HCT116 (cell line): Measurements from ENCODE around the gene SVIL.

Source experiments
- CEBPB ChIP-seq: IDR thresholded peaks from 2 replicates; pipeline ENCODE4 v1.6.1; 2012; ENCODE audit warnings: low read depth
- CTCF ChIP-seq, 3 experiments: fragments of 200-600 bp in 1 of 3; sonication (generic) in 1 of 3; IDR thresholded peaks in 2 of 3; conservative IDR thresholded peaks in 1 of 3; 2 replicates each; pipeline ENCODE4 v1.5.1; 2012 to 2017; ENCODE audit warnings: low read depth in 2 of 3, low read length in 2 of 3, antibody characterized with exemption in 1 of 3, borderline replicate concordance in 1 of 3, control low read depth in 1 of 3, mild to moderate bottlenecking in 1 of 3, mixed read lengths in 1 of 3, mixed run types in 1 of 3, moderate library complexity in 1 of 3; ENCODE audit not compliant: insufficient read depth in 1 of 3
- ELF1 ChIP-seq: IDR thresholded peaks from 2 replicates; pipeline ENCODE4 v1.6.1; 2012; ENCODE audit warnings: low read depth, borderline replicate concordance
- EZH2 ChIP-seq: fragments of 200-600 bp; sonication (generic); IDR thresholded peaks from 2 replicates; pipeline ENCODE4 v1.6.1; 2017; ENCODE audit warnings: antibody characterized with exemption, mixed run types
- EZH2phosphoT487 ChIP-seq: fragments of 200-600 bp; IDR thresholded peaks from 2 replicates; pipeline ENCODE4 v1.6.1; 2018; ENCODE audit warnings: antibody characterized with exemption, borderline replicate concordance
- FOSL1 ChIP-seq: IDR thresholded peaks from 2 replicates; pipeline ENCODE4 v1.6.1; 2012; ENCODE audit warnings: low read depth
- POLR2A ChIP-seq: IDR thresholded peaks from 2 replicates; pipeline ENCODE4 v1.7.0; 2011; ENCODE audit warnings: borderline replicate concordance; ENCODE audit not compliant: insufficient read depth, insufficient read length; ENCODE audit errors: extremely low read depth
- RAD21 ChIP-seq: IDR thresholded peaks from 2 replicates; pipeline ENCODE4 v1.6.1; 2012; ENCODE audit warnings: low read depth, mild to moderate bottlenecking
- REST ChIP-seq: IDR thresholded peaks from 2 replicates; pipeline ENCODE4 v1.6.1; 2012; ENCODE audit warnings: low read depth
- SIN3A ChIP-seq: IDR thresholded peaks from 2 replicates; pipeline ENCODE4 v1.6.1; 2012; ENCODE audit warnings: low read depth
- YY1 ChIP-seq: IDR thresholded peaks from 2 replicates; pipeline ENCODE4 v1.6.1; 2011; ENCODE audit warnings: low read length, low read depth, moderate library complexity, mild to moderate bottlenecking; ENCODE audit not compliant: insufficient replicate concordance; ENCODE audit errors: extremely low read depth
- ZNF274 ChIP-seq: fragments of 200-500 bp; sonication (Bioruptor generic); IDR thresholded peaks from 2 replicates; pipeline ENCODE4 v1.6.1; 2014; ENCODE audit warnings: mild to moderate bottlenecking, low read depth, low read length, inconsistent platforms

- no peak for TF ChIP-seq ELF1
- TF ChIP-seq CTCF (IDR thresholded peaks at IDR 0.05 in 2 of 3, conservative IDR thresholded peaks at IDR 0.05 in 1 of 3; ENCODE audit: borderline replicate concordance in 1 of 3, insufficient read depth in 1 of 3, low read depth in 2 of 3, low read length in 2 of 3): no peak
- TF ChIP-seq POLR2A: no peak
- no peak for TF ChIP-seq CEBPB
- TF ChIP-seq EZH2phosphoT487: no peak
- TF ChIP-seq RAD21: no peak
- TF ChIP-seq FOSL1: no peak
- TF ChIP-seq EZH2: no peak
- no peak for TF ChIP-seq YY1
- TF ChIP-seq REST: no peak
- no peak for TF ChIP-seq SIN3A
- no peak for TF ChIP-seq ZNF274
Measured at GRCh38 chr10:29612657-29613056, 22.1 kb downstream of the SVIL start.
